Measurements from ENCODE around the gene DPYSL3.

DPYSL3 gene

GRCh38 chr5:147530530-147531389 lies 20.9 kb upstream of the DPYSL3 start:
- no peak overlapping the region for H3K27ac Mint-ChIP-seq
- CTCF ChIA-PET, result no interaction called here
- H3K4me1 Mint-ChIP-seq, result no peaks in the 10 kb centered on the region
- H3K36me3 Mint-ChIP-seq, result no peaks in the 10 kb centered on the region
- no peak for DNase-seq
- H3K27me3 Mint-ChIP-seq, result no peaks in the 10 kb centered on the region
- H3K9me3 Mint-ChIP-seq, result peaks cover 3% of the 10 kb centered on the region
- H3K4me3 Mint-ChIP-seq, result no peak overlapping the region

GRCh38 chr5:147523069-147523468 lies 13.2 kb upstream of the DPYSL3 start:
- no peak for DNase-seq
- Mint-ChIP-seq H3K36me3 (no peaks in the 10 kb centered on the region), H3K9me3 (no peaks in the 10 kb centered on the region), H3K27me3 (no peaks in the 10 kb centered on the region), H3K4me3 (no peak overlapping the region), H3K4me1 (no peaks in the 10 kb centered on the region), H3K27ac (no peak overlapping the region)
- CTCF ChIA-PET, result no interaction called here

GRCh38 chr5:147522435-147522834 lies 12.6 kb upstream of the DPYSL3 start:
- H3K4me3 Mint-ChIP-seq, result no peak overlapping the region
- H3K4me1 Mint-ChIP-seq, result no peaks in the 10 kb centered on the region
- no peak overlapping the region for H3K27ac Mint-ChIP-seq
- no peak for DNase-seq
- H3K36me3 Mint-ChIP-seq, result no peaks in the 10 kb centered on the region
- no peaks in the 10 kb centered on the region for H3K9me3 Mint-ChIP-seq
- no peaks in the 10 kb centered on the region for H3K27me3 Mint-ChIP-seq
- CTCF ChIA-PET, result no interaction called here

- no peak overlapping the region for H3K27ac Mint-ChIP-seq
- CTCF ChIA-PET, result no interaction called here
- no peaks in the 10 kb centered on the region for H3K36me3 Mint-ChIP-seq
- no peaks in the 10 kb centered on the region for H3K9me3 Mint-ChIP-seq
- no peaks in the 10 kb centered on the region for H3K4me1 Mint-ChIP-seq
- no peaks in the 10 kb centered on the region for H3K27me3 Mint-ChIP-seq
- no peak for DNase-seq
- H3K4me3 Mint-ChIP-seq, result no peak overlapping the region
Observed at GRCh38 chr5:147520450-147520849, 10.6 kb upstream of the DPYSL3 start.

GRCh38 chr5:147519380-147519779 lies 9.5 kb upstream of the DPYSL3 start:
- Mint-ChIP-seq H3K27ac (no peak overlapping the region), H3K36me3 (no peaks in the 10 kb centered on the region), H3K9me3 (no peaks in the 10 kb centered on the region), H3K4me3 (no peak overlapping the region), H3K27me3 (no peaks in the 10 kb centered on the region), H3K4me1 (no peaks in the 10 kb centered on the region)
- no peak for DNase-seq
- CTCF ChIA-PET, result no interaction called here

- no peak overlapping the region for H3K27ac Mint-ChIP-seq
- CTCF ChIA-PET, result interaction anchor here (1.6 kb wide), 1 partner anchor 62 kb away, joined by 3 read pairs; no protein-coding TSS in a partner anchor
- H3K4me3 Mint-ChIP-seq, result no peak overlapping the region
- H3K27me3 Mint-ChIP-seq, result peaks cover 1% of the 10 kb centered on the region
- no peaks in the 10 kb centered on the region for H3K9me3 Mint-ChIP-seq
- H3K36me3 Mint-ChIP-seq, result no peaks in the 10 kb centered on the region
- no peak for DNase-seq
- no peaks in the 10 kb centered on the region for H3K4me1 Mint-ChIP-seq
Observed at GRCh38 chr5:147517383-147517782, 7.5 kb upstream of the DPYSL3 start.

- H3K4me1 Mint-ChIP-seq, result peaks cover 2% of the 10 kb centered on the region
- no peaks in the 10 kb centered on the region for H3K36me3 Mint-ChIP-seq
- DNase-seq, result no peak
- CTCF ChIA-PET, result no interaction called here
- no peaks in the 10 kb centered on the region for H3K9me3 Mint-ChIP-seq
- H3K27ac Mint-ChIP-seq, result no peak overlapping the region
- H3K27me3 Mint-ChIP-seq, result peaks cover 11% of the 10 kb centered on the region
- H3K4me3 Mint-ChIP-seq, result no peak overlapping the region
Observed at GRCh38 chr5:147515269-147515668, 5.4 kb upstream of the DPYSL3 start.

- Mint-ChIP-seq H3K9me3 (peaks cover 1% of the 10 kb centered on the region), H3K27ac (no peak overlapping the region), H3K27me3 (peaks cover 28% of the 10 kb centered on the region), H3K36me3 (no peaks in the 10 kb centered on the region), H3K4me3 (no peak overlapping the region), H3K4me1 (peaks cover 4% of the 10 kb centered on the region)
- CTCF ChIA-PET, result no interaction called here
- no peak for DNase-seq
Observed at GRCh38 chr5:147512659-147513379, 3.0 kb upstream of the DPYSL3 start.

- peaks cover 4% of the 10 kb centered on the region for H3K4me1 Mint-ChIP-seq
- H3K27me3 Mint-ChIP-seq, result peaks cover 28% of the 10 kb centered on the region
- H3K4me3 Mint-ChIP-seq, result no peak overlapping the region
- no peaks in the 10 kb centered on the region for H3K36me3 Mint-ChIP-seq
- CTCF ChIA-PET, result no interaction called here
- no peak for DNase-seq
- H3K9me3 Mint-ChIP-seq, result peaks cover 1% of the 10 kb centered on the region
- H3K27ac Mint-ChIP-seq, result no peak overlapping the region
Observed at GRCh38 chr5:147510885-147511284, 1.0 kb upstream of the DPYSL3 start.

- Mint-ChIP-seq H3K9me3 (peaks cover 1% of the 10 kb centered on the region), H3K36me3 (no peaks in the 10 kb centered on the region), H3K27ac (no peak overlapping the region), H3K27me3 (peaks cover 28% of the 10 kb centered on the region), H3K4me1 (peaks cover 4% of the 10 kb centered on the region), H3K4me3 (no peak overlapping the region)
- DNase-seq, result no peak
- CTCF ChIA-PET, result no interaction called here
Observed at GRCh38 chr5:147509041-147509709, 693 bp downstream of the DPYSL3 start.

GRCh38 chr5:147508711-147509040 lies 1.2 kb downstream of the DPYSL3 start:
- peaks cover 4% of the 10 kb centered on the region for H3K4me1 Mint-ChIP-seq
- H3K27ac Mint-ChIP-seq, result no peak overlapping the region
- DNase-seq, result no peak
- CTCF ChIA-PET, result no interaction called here
- H3K4me3 Mint-ChIP-seq, result no peak overlapping the region
- peaks cover 28% of the 10 kb centered on the region for H3K27me3 Mint-ChIP-seq
- no peaks in the 10 kb centered on the region for H3K36me3 Mint-ChIP-seq
- peaks cover 1% of the 10 kb centered on the region for H3K9me3 Mint-ChIP-seq

- CTCF ChIA-PET, result no interaction called here
- Mint-ChIP-seq H3K4me1 (peaks cover 4% of the 10 kb centered on the region), H3K27ac (no peak overlapping the region), H3K9me3 (peaks cover 1% of the 10 kb centered on the region), H3K36me3 (no peaks in the 10 kb centered on the region), H3K27me3 (peaks cover 28% of the 10 kb centered on the region), H3K4me3 (no peak overlapping the region)
- DNase-seq, result no peak
Observed at GRCh38 chr5:147507480-147508126, 2.3 kb downstream of the DPYSL3 start.

GRCh38 chr5:147504535-147504934 lies 5.3 kb downstream of the DPYSL3 start:
- H3K27me3 Mint-ChIP-seq, result peaks cover 10% of the 10 kb centered on the region
- no peak for DNase-seq
- no peaks in the 10 kb centered on the region for H3K36me3 Mint-ChIP-seq
- CTCF ChIA-PET, result no interaction called here
- no peaks in the 10 kb centered on the region for H3K4me1 Mint-ChIP-seq
- H3K4me3 Mint-ChIP-seq, result no peak overlapping the region
- H3K27ac Mint-ChIP-seq, result no peak overlapping the region
- no peaks in the 10 kb centered on the region for H3K9me3 Mint-ChIP-seq

- CTCF ChIA-PET, result no interaction called here
- no peaks in the 10 kb centered on the region for H3K36me3 Mint-ChIP-seq
- H3K9me3 Mint-ChIP-seq, result no peaks in the 10 kb centered on the region
- H3K4me1 Mint-ChIP-seq, result no peaks in the 10 kb centered on the region
- H3K27me3 Mint-ChIP-seq, result peaks cover 5% of the 10 kb centered on the region
- H3K27ac Mint-ChIP-seq, result no peak overlapping the region
- H3K4me3 Mint-ChIP-seq, result no peak overlapping the region
- DNase-seq, result no peak
Observed at GRCh38 chr5:147504011-147504410, 5.9 kb downstream of the DPYSL3 start.

Data from activated naive CD4-positive, alpha-beta T cell treated with anti-CD3 and anti-CD28 coated beads, Interleukin-2, amount 10 ng/mL, durations not matched to agents 7 days and 5 days (primary cell).